Left lung (tissue), 10 donors: ENCODE results near the gene ZNF462. TPM values are rescaled to one million over a fixed set of nuclear protein-coding genes. Genes with fewer than 3 reads are reported as not detected.
"Not testable (repeated sequence)": the region's sequence is repeated elsewhere in the genome, so short reads cannot be mapped to it uniquely, and the experiment has no call there.

Experiments used
- ATAC-seq: fragments of 200-7000 bp; cut with Tn5 transposase; one replicate; pipeline ENCODE4 v1.9.1; 2020; ENCODE audit warnings: moderate library complexity
- DNase-seq, 4 donors: peaks; one replicate each; pipeline ENCODE4 v3.0.0-alpha.2; 2013 to 2020
- H3K27ac ChIP-seq, 2 donors: fragments of 200-600 bp; sonication (generic) in 1 of 2; one replicate each; pipeline versions ENCODE4 v1.5.0 to v1.8.0; 2020 to 2021
- H3K27me3 ChIP-seq, 2 donors: fragments of 200-600 bp; sonication (generic) in 1 of 2; one replicate each; pipeline versions ENCODE4 v1.5.0 to v1.8.0; 2020 to 2021
- H3K36me3 ChIP-seq, 2 donors: fragments of 200-600 bp; sonication (generic) in 1 of 2; one replicate each; pipeline versions ENCODE4 v1.5.0 to v1.8.0; 2020 to 2021
- H3K4me1 ChIP-seq, 2 donors: fragments of 200-600 bp; one replicate each; pipeline ENCODE4 v1.8.0; 2021
- H3K4me3 ChIP-seq, 2 donors: fragments of 200-600 bp; sonication (generic) in 1 of 2; one replicate each; pipeline versions ENCODE4 v1.5.0 to v1.8.0; 2020 to 2021; ENCODE audit warnings: mild to moderate bottlenecking in 1 of 2
- H3K9me3 ChIP-seq, 2 donors: fragments of 200-600 bp; sonication (generic) in 1 of 2; one replicate each; pipeline versions ENCODE4 v1.5.0 to v1.8.0; 2020 to 2021
- intact Hi-C, 2 donors: fragments of 100-400 bp; cut with DNase I; formaldehyde crosslinking; loops; one replicate each; pipeline versions ENCODE4 v1.11.2 to v1.14.2; 2022
- polyA plus RNA-seq, 6 donors: library from polyadenylated mRNA; unstranded; fragments of 120-200 nt; gene quantifications; one replicate each; pipeline ENCODE4 v1.2.1, GENCODE V29; 2013; ENCODE audit not compliant: insufficient read length in 6 of 6
- total RNA-seq, 2 donors: library from RNA; stranded (reverse); fragmentation: NEBNext Ultra II Directional; extraction: Animal tissue kit (Norgen Biotek cat#: 25700); gene quantifications; one replicate each; pipeline ENCODE4 v1.2.1, GENCODE V29; 2021
- TF ChIP-seq, protein P1 (sequence below), 2 donors: fragments of 200-600 bp; sonication (generic) in 1 of 2; IDR thresholded peaks; one replicate each; pipeline versions ENCODE4 v1.5.0 to v1.8.0; 2021; ENCODE audit warnings: antibody characterized with exemption in 2 of 2
- donor health status: DM: no; HTN: yes; CAD: no.
- donor health status: DM: no; HTN: no; CAD: no.

Gene ZNF462
- total and polyA plus RNA-seq, 8 donors = 26.9 to 41.4 (median 30.8) TPM

DNA sequence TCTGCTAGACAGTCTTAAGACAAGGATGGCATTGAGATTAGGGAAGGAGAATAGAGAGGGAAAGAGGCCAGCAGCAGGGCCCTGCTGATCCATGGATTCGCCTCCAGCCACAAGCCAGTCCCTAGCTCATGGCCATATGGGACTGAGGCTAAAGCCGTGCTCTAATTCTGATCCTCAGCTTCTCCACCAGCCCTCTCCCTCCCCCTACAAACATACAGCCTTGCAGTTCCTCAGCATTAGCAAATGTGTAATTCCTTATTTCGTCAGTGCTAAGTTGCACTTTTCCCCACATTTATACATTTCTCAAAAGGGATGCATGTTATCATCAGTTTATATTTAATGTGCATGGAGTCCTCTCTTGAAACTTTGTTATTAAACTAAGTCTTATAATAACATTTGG lies 34.8 kb downstream of the ZNF462 start:
- intact Hi-C loops = no loop called here
- H3K27me3 ChIP-seq = no peaks in the 10 kb centered on the region
- ATAC-seq (no peak), DNase-seq (no peak)
- H3K36me3 ChIP-seq = no peaks in the 10 kb centered on the region
- H3K4me1 ChIP-seq = peaks cover 4 to 7% of the 10 kb centered on the region in 2 donors
- no peak overlapping the region for H3K4me3 ChIP-seq
- TF ChIP-seq, protein P1, sequence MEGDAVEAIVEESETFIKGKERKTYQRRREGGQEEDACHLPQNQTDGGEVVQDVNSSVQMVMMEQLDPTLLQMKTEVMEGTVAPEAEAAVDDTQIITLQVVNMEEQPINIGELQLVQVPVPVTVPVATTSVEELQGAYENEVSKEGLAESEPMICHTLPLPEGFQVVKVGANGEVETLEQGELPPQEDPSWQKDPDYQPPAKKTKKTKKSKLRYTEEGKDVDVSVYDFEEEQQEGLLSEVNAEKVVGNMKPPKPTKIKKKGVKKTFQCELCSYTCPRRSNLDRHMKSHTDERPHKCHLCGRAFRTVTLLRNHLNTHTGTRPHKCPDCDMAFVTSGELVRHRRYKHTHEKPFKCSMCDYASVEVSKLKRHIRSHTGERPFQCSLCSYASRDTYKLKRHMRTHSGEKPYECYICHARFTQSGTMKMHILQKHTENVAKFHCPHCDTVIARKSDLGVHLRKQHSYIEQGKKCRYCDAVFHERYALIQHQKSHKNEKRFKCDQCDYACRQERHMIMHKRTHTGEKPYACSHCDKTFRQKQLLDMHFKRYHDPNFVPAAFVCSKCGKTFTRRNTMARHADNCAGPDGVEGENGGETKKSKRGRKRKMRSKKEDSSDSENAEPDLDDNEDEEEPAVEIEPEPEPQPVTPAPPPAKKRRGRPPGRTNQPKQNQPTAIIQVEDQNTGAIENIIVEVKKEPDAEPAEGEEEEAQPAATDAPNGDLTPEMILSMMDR (IDR thresholded peaks at IDR 0.05) = no peak
- no peaks in the 10 kb centered on the region for H3K9me3 ChIP-seq
- no peak overlapping the region for H3K27ac ChIP-seq

DNA sequence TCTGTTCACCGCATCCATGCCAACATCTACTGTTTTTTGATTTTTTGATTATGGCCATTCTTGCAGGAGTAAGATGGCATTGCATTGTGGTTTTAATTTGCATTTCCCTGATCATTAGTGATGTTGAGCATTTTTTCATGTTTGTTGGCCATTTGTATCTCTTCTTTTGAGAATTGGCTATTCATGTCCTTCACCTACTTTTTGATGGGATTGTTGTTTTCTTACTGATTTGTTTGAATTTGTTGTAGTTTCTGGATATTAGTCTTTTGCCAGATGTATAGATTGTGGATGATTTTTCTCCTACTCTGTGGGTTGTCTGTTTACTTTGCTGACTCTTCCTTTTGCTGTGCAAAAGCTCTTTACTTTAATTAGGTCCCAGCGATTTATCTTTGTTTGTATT lies 37.6 kb downstream of the ZNF462 start:
- H3K27ac ChIP-seq, H3K9me3 ChIP-seq, intact Hi-C loops, H3K27me3 ChIP-seq, ATAC-seq, DNase-seq, H3K4me1 ChIP-seq, H3K4me3 ChIP-seq, H3K36me3 ChIP-seq: not testable (repeated sequence)

GRCh38 chr9:106906129-106906528 lies 43.2 kb downstream of the ZNF462 start:
- Histone ChIP-seq H3K4me3 (no peak overlapping the region), H3K36me3 (no peaks in the 10 kb centered on the region), H3K9me3 (peaks cover 0 to 10% of the 10 kb centered on the region in 2 donors), H3K4me1 (no peaks in the 10 kb centered on the region), H3K27me3 (no peaks in the 10 kb centered on the region), H3K27ac (no peak overlapping the region)
- no peak for DNase-seq
- intact Hi-C loops = no loop called here
- ATAC-seq = no peak
- TF ChIP-seq, protein P1 (IDR thresholded peaks at IDR 0.05) = no peak

GRCh38 chr9:106911951-106912350 lies 49.0 kb downstream of the ZNF462 start:
- ATAC-seq (no peak), DNase-seq (no peak)
- Histone ChIP-seq H3K4me3 (no peak overlapping the region), H3K27me3 (no peaks in the 10 kb centered on the region), H3K9me3 (peaks cover 0 to 2% of the 10 kb centered on the region in 2 donors), H3K36me3 (no peaks in the 10 kb centered on the region), H3K27ac (no peak overlapping the region), H3K4me1 (peaks cover 3 to 4% of the 10 kb centered on the region in 2 donors)
- TF ChIP-seq, protein P1 (IDR thresholded peaks at IDR 0.05) = no peak
- intact Hi-C loops = no loop called here

- DNase-seq = no peak
- TF ChIP-seq, protein P1 (IDR thresholded peaks at IDR 0.05) = no peak
- H3K27me3 ChIP-seq = no peaks in the 10 kb centered on the region
- no peaks in the 10 kb centered on the region for H3K36me3 ChIP-seq
- H3K27ac ChIP-seq = no peak overlapping the region
- no peak overlapping the region for H3K4me3 ChIP-seq
- H3K9me3 ChIP-seq = no peaks in the 10 kb centered on the region
- H3K4me1 ChIP-seq = peaks cover 4 to 5% of the 10 kb centered on the region in 2 donors
- intact Hi-C loops = no loop called here
- no peak for ATAC-seq
Measured at GRCh38 chr9:106913276-106913675, 50.3 kb downstream of the ZNF462 start.

DNA sequence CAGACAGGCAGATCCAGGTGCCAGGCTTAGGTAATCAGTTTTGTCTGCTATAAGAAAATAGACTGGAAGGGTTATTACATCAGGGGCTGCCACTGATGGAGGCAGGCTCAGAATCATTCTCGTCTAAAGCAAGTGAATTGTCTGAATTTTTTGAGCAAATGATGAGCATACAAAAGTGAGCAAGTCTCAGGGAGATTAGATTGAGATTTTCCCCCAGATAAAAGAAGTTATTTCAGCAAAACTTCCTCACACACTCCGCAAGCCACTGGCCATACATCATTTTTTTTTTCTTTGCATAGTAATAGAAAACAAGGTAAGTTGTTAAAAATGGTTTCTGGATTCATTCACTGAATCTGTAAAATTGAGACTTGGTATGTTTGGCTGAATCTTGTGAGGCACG lies 52.9 kb downstream of the ZNF462 start:
- intact Hi-C loops = no loop called here
- Histone ChIP-seq H3K4me1 (peaks cover 8 to 11% of the 10 kb centered on the region in 2 donors), H3K4me3 (no peak overlapping the region), H3K36me3 (no peaks in the 10 kb centered on the region), H3K27ac (peak overlapping the region; percentile 53 to 60), H3K9me3 (no peaks in the 10 kb centered on the region), H3K27me3 (no peaks in the 10 kb centered on the region)
- TF ChIP-seq, protein P1 (IDR thresholded peaks at IDR 0.05) = no peak
- no peak for ATAC-seq
- no peak for DNase-seq
